ENCODE results near the gene ASB10.

ASB10 gene

GRCh38 chr7:151213826-151214225, 26.8 kb upstream of the ASB10 start:
- no peaks in the 10 kb centered on the region for H3K27me3 ChIP-seq (ENCODE audit: low read depth, low read length)
- H3K4me3 ChIP-seq (ENCODE audit: low read length) = no peak overlapping the region
- H3K9ac ChIP-seq (ENCODE audit: low read length) = no peak overlapping the region
- no peak overlapping the region for H2AFZ ChIP-seq (ENCODE audit: low read depth, low read length)
- TF ChIP-seq EZH2phosphoT487 (IDR thresholded peaks at IDR 0.05; ENCODE audit: low read depth) (no peak), CTCF (IDR thresholded peaks at IDR 0.05; ENCODE audit: low read depth, low read length) (no peak)
- no peaks in the 10 kb centered on the region for H3K4me1 ChIP-seq (ENCODE audit: low read length)
- H3K27ac ChIP-seq (ENCODE audit: low read length) = no peak overlapping the region
- peaks cover 53% of the 10 kb centered on the region for H3K36me3 ChIP-seq (replicated peaks; ENCODE audit: low read depth, low read length)
- H3K4me2 ChIP-seq (ENCODE audit: low read length) = no peak overlapping the region
- no peaks in the 10 kb centered on the region for H3K79me2 ChIP-seq (ENCODE audit: low read length)
- no peaks in the 10 kb centered on the region for H3K9me3 ChIP-seq (ENCODE audit: insufficient read depth, low read length)
- H4K20me1 ChIP-seq (ENCODE audit: insufficient read depth, low read length) = no peaks in the 10 kb centered on the region; the same call in 1 of the 2 replicates

- H2AFZ ChIP-seq (ENCODE audit: low read depth, low read length) = no peak overlapping the region
- no peak overlapping the region for H3K4me3 ChIP-seq (ENCODE audit: low read length)
- TF ChIP-seq EZH2phosphoT487 (IDR thresholded peaks at IDR 0.05; ENCODE audit: low read depth) (no peak), CTCF (IDR thresholded peaks at IDR 0.05; ENCODE audit: low read depth, low read length) (no peak)
- peaks cover 43% of the 10 kb centered on the region for H3K36me3 ChIP-seq (replicated peaks; ENCODE audit: low read depth, low read length)
- no peaks in the 10 kb centered on the region for H3K9me3 ChIP-seq (ENCODE audit: insufficient read depth, low read length)
- no peak overlapping the region for H3K4me2 ChIP-seq (ENCODE audit: low read length)
- H3K27ac ChIP-seq (ENCODE audit: low read length) = no peak overlapping the region
- H4K20me1 ChIP-seq (ENCODE audit: insufficient read depth, low read length) = no peaks in the 10 kb centered on the region; the same call in 1 of the 2 replicates
- H3K27me3 ChIP-seq (ENCODE audit: low read depth, low read length) = no peaks in the 10 kb centered on the region
- no peaks in the 10 kb centered on the region for H3K4me1 ChIP-seq (ENCODE audit: low read length)
- H3K9ac ChIP-seq (ENCODE audit: low read length) = no peak overlapping the region
- H3K79me2 ChIP-seq (ENCODE audit: low read length) = no peaks in the 10 kb centered on the region
These were observed 25.6 kb upstream of the ASB10 start for GRCh38 chr7:151212626-151213025.

- H3K9me3 ChIP-seq (ENCODE audit: insufficient read depth, low read length) = no peaks in the 10 kb centered on the region
- no peak overlapping the region for H3K4me2 ChIP-seq (ENCODE audit: low read length)
- no peak overlapping the region for H2AFZ ChIP-seq (ENCODE audit: low read depth, low read length)
- H3K27me3 ChIP-seq (ENCODE audit: low read depth, low read length) = no peaks in the 10 kb centered on the region; the same call in 1 of the 2 replicates
- H4K20me1 ChIP-seq (ENCODE audit: insufficient read depth, low read length) = no peaks in the 10 kb centered on the region; the same call in 1 of the 2 replicates
- H3K79me2 ChIP-seq (ENCODE audit: low read length) = no peaks in the 10 kb centered on the region
- H3K36me3 ChIP-seq (replicated peaks; ENCODE audit: low read depth, low read length) = peaks cover 37% of the 10 kb centered on the region
- no peak overlapping the region for H3K9ac ChIP-seq (ENCODE audit: low read length)
- H3K4me1 ChIP-seq (ENCODE audit: low read length) = no peaks in the 10 kb centered on the region
- no peak for TF ChIP-seq CTCF (IDR thresholded peaks at IDR 0.05; ENCODE audit: low read depth, low read length)
- no peak for TF ChIP-seq EZH2phosphoT487 (IDR thresholded peaks at IDR 0.05; ENCODE audit: low read depth)
- no peak overlapping the region for H3K4me3 ChIP-seq (ENCODE audit: low read length)
- no peak overlapping the region for H3K27ac ChIP-seq (ENCODE audit: low read length)
These were observed 24.2 kb upstream of the ASB10 start for GRCh38 chr7:151211155-151211772.

GRCh38 chr7:151210087-151210854, 23.2 kb upstream of the ASB10 start, which contains the start of gene H2BK1:
H2BK1 (minus strand) TSS chr7:151210488; CDS start chr7:151210318, 170 bp downstream.
- Histone ChIP-seq H3K4me3 (ENCODE audit: low read length) (no peak within 1 kb of the TSS), H3K9me3 (ENCODE audit: insufficient read depth, low read length) (no peaks in the 10 kb centered on the region), H3K4me2 (ENCODE audit: low read length) (no peak within 1 kb of the TSS), H2AFZ (ENCODE audit: low read depth, low read length) (no peak within 1 kb of the TSS), H4K20me1 (ENCODE audit: insufficient read depth, low read length) (no peaks in the 10 kb centered on the region; the same call in 1 of the 2 replicates), H3K4me1 (ENCODE audit: low read length) (no peaks in the 10 kb centered on the region), H3K9ac (ENCODE audit: low read length) (no peak within 1 kb of the TSS), H3K27ac (ENCODE audit: low read length) (no peak within 1 kb of the TSS), H3K79me2 (ENCODE audit: low read length) (no peaks in the 10 kb centered on the region), H3K36me3 (replicated peaks; ENCODE audit: low read depth, low read length) (peaks cover 29% of the 10 kb centered on the region), H3K27me3 (ENCODE audit: low read depth, low read length) (peaks cover 9% of the 10 kb centered on the region)
- TF ChIP-seq EZH2phosphoT487 (IDR thresholded peaks at IDR 0.05; ENCODE audit: low read depth) (no peak), CTCF (IDR thresholded peaks at IDR 0.05; ENCODE audit: low read depth, low read length) (no peak)

Measured in OCI-LY3 (cell line).